GM12878 (cell line): Measurements from ENCODE around the gene ARHGAP26. TPM values are rescaled to one million over a fixed set of nuclear protein-coding genes. Genes with fewer than 3 reads are reported as not detected.

Source experiments
- ATAC-seq: fragments of 200-7000 bp; cut with Tn5 transposase; 3 replicates; pipeline ENCODE4 v1.9.1; 2020; ENCODE audit warnings: mild to moderate bottlenecking, moderate library complexity
- BruUV-seq: library from RNA; stranded (reverse); fragments of 400-500 nt; replicated peaks from 2 replicates; lab custom pipeline; 2021; lab: Mats Ljungman, UMichigan
- CTCF ChIA-PET: fragments of 300-600 bp; sonication (Branson Sonifier 250); formaldehyde crosslinking; extraction: SDS; loops from one replicate; lab custom pipeline; 2021; ENCODE audit warnings: inconsistent platforms; lab: Yijun Ruan, JAX
- POLR2A ChIA-PET: fragments of 350-600 bp; formaldehyde crosslinking; extraction: SDS; loops from one replicate; lab custom pipeline; 2021; ENCODE audit warnings: inconsistent platforms; lab: Charles Lee
- RAD21 ChIA-PET: fragments of 300-600 bp; sonication (Branson Sonifier 250); formaldehyde crosslinking; loops from one replicate; lab custom pipeline; 2023; ENCODE audit warnings: antibody characterized with exemption; ENCODE audit not compliant: unreplicated experiment; lab: Charles Lee
- SMC1A ChIA-PET: fragments of 300-600 bp; sonication (Branson Sonifier 250); formaldehyde crosslinking; loops from one replicate; lab custom pipeline; 2023; ENCODE audit not compliant: unreplicated experiment, uncharacterized antibody; lab: Charles Lee
- DNase-seq: peaks from one replicate; pipeline ENCODE4 v3.0.0-alpha.2; 2011; ENCODE audit warnings: low read depth, low spot score
- FAIRE-seq: peaks from 3 replicates; lab custom pipeline; 2011; peaks lifted over from hg19 to GRCh38; lab: Jason Lieb, UNC
- H2AFZ ChIP-seq: 2 replicates; pipeline ENCODE4 v1.6.0; 2011; ENCODE audit warnings: low read depth, low read length, control low read depth; ENCODE audit not compliant: control insufficient read depth
- H3K27ac ChIP-seq: 2 replicates; pipeline ENCODE4 v1.5.1; 2011; ENCODE audit warnings: control low read depth; ENCODE audit not compliant: control insufficient read depth, insufficient read depth
- H3K27me3 ChIP-seq, 2 experiments: replicated peaks in 1 of 2; 2 replicates each; pipeline versions ENCODE4 v1.6.0 to v1.6.1; 2011; ENCODE audit warnings: low read length in 1 of 2; ENCODE audit not compliant: control insufficient read depth in 2 of 2, insufficient read depth in 2 of 2
- H3K36me3 ChIP-seq, 2 experiments: 2 replicates each; pipeline ENCODE4 v1.5.1; 2011; ENCODE audit warnings: low read length in 1 of 2; ENCODE audit not compliant: control insufficient read depth in 2 of 2, insufficient read depth in 2 of 2
- H3K4me1 ChIP-seq: 2 replicates; pipeline ENCODE4 v1.6.1; 2011; ENCODE audit warnings: mild to moderate bottlenecking, low read length, moderate library complexity, mixed read lengths; ENCODE audit not compliant: control insufficient read depth, insufficient read depth
- H3K4me2 ChIP-seq: 2 replicates; pipeline ENCODE4 v1.6.0; 2011; ENCODE audit warnings: control low read depth; ENCODE audit not compliant: control insufficient read depth, insufficient read depth
- H3K4me3 ChIP-seq: fragments of 200-600 bp; sonication (generic); 2 replicates; pipeline ENCODE4 v1.5.1; 2016
- H3K79me2 ChIP-seq: 2 replicates; pipeline ENCODE4 v1.6.0; 2011; ENCODE audit warnings: low read length; ENCODE audit not compliant: control insufficient read depth, insufficient read depth
- H3K9ac ChIP-seq: 2 replicates; pipeline ENCODE4 v1.8.0; 2011; ENCODE audit warnings: low read length, control low read depth, mixed read lengths; ENCODE audit not compliant: control insufficient read depth, insufficient read depth
- H3K9me3 ChIP-seq: replicated peaks from 3 replicates; pipeline ENCODE4 v1.5.1; 2011; ENCODE audit warnings: mild to moderate bottlenecking, low read length; ENCODE audit not compliant: control insufficient read depth, insufficient read depth
- H4K20me1 ChIP-seq: 2 replicates; pipeline ENCODE4 v1.6.0; 2011; ENCODE audit not compliant: control insufficient read depth, insufficient read depth
- ATF7 ChIP-seq: fragments of 450-650 bp; IDR thresholded peaks from 2 replicates; pipeline ENCODE4 v1.6.1; 2016; ENCODE audit warnings: low read depth, mild to moderate bottlenecking
- BHLHE40 ChIP-seq, 2 experiments: fragments of 450-650 bp in 1 of 2; IDR thresholded peaks; 2 replicates each; pipeline ENCODE4 v1.6.1; 2011 to 2017; ENCODE audit warnings: low read depth in 2 of 2, borderline replicate concordance in 1 of 2, improper control_type of control experiment in 1 of 2, low read length in 1 of 2, mild to moderate bottlenecking in 1 of 2
- EED ChIP-seq: sonication (generic); IDR thresholded peaks from 2 replicates; pipeline ENCODE4 v1.6.1; 2016; ENCODE audit warnings: antibody characterized with exemption, low read depth
- FOXM1 ChIP-seq: IDR thresholded peaks from 2 replicates; pipeline ENCODE4 v1.6.1; 2012; ENCODE audit warnings: low read depth, mild to moderate bottlenecking, inconsistent platforms, low read length, moderate library complexity
- KAT2A ChIP-seq: conservative IDR thresholded peaks from 2 replicates; pipeline ENCODE4 v1.6.1; 2011; ENCODE audit warnings: low read depth, low read length; ENCODE audit not compliant: control insufficient read depth
- KLF5 ChIP-seq: fragments of 450-650 bp; IDR thresholded peaks from 2 replicates; pipeline ENCODE4 v1.6.1; 2014; ENCODE audit warnings: mild to moderate bottlenecking; ENCODE audit not compliant: partially characterized antibody
- MXI1 ChIP-seq: fragments of 150-350 bp; IDR thresholded peaks from 2 replicates; pipeline ENCODE4 v1.6.1; 2011; ENCODE audit warnings: low read depth, mild to moderate bottlenecking, inconsistent platforms, low read length, improper control_type of control experiment
- MYB ChIP-seq: fragments of 150-350 bp; IDR thresholded peaks from 2 replicates; pipeline ENCODE4 v1.6.1; 2014; ENCODE audit warnings: mild to moderate bottlenecking, low read depth, low read length, borderline replicate concordance
- NBN ChIP-seq: fragments of 450-650 bp; IDR thresholded peaks from 2 replicates; pipeline ENCODE4 v1.6.1; 2016
- NR2C2 ChIP-seq: IDR thresholded peaks from 2 replicates; pipeline ENCODE4 v1.6.1; 2011; ENCODE audit warnings: borderline replicate concordance, low read depth; ENCODE audit not compliant: control insufficient read depth, insufficient read length
- POLR2AphosphoS2 ChIP-seq: IDR thresholded peaks from 2 replicates; pipeline ENCODE4 v1.6.1; 2011; ENCODE audit warnings: low read depth, mild to moderate bottlenecking, low read length, improper control_type of control experiment, moderate library complexity
- RAD21 ChIP-seq: IDR thresholded peaks from 2 replicates; pipeline ENCODE4 v1.6.1; 2011; ENCODE audit warnings: mild to moderate bottlenecking, low read depth, low read length, moderate library complexity; ENCODE audit not compliant: insufficient read depth
- SRF ChIP-seq, 2 experiments: IDR thresholded peaks; 2 replicates each; pipeline ENCODE4 v1.6.1; 2011; ENCODE audit warnings: low read depth in 2 of 2, low read length in 2 of 2, mild to moderate bottlenecking in 1 of 2, moderate library complexity in 1 of 2
- ZNF384 ChIP-seq: IDR thresholded peaks from 2 replicates; pipeline ENCODE4 v1.6.1; 2012; ENCODE audit warnings: low read depth, mild to moderate bottlenecking, low read length, improper control_type of control experiment, borderline replicate concordance
- ZZZ3 ChIP-seq: IDR thresholded peaks from 2 replicates; pipeline ENCODE4 v1.6.1; 2011; ENCODE audit warnings: low read depth; ENCODE audit not compliant: control insufficient read depth, insufficient read length
- WGBS: methylation state at CpG from one replicate; pipeline ENCODE4 v1.1.6; 2016; ENCODE audit warnings: low lambda C conversion rate; ENCODE audit not compliant: insufficient replicate concordance, insufficient coverage; ENCODE audit errors: missing lambda C conversion rate; 5-methylcytosine and 5-hydroxymethylcytosine counted together
- in situ Hi-C: fragments of 300-500 bp; cut with MboI; formaldehyde crosslinking; loops from 9 replicates; pipeline ENCODE4 v1.14.3; 2018; ENCODE audit warnings: mixed read lengths
- intact Hi-C: fragments of 100-400 bp; cut with micrococcal nuclease; formaldehyde crosslinking; loops from one replicate; pipeline ENCODE4 v1.14.2; 2022; ENCODE audit not compliant: unreplicated experiment
- polyA plus RNA-seq, 11 experiments: library from polyadenylated mRNA; depleted of rRNA in 4 of 11; unstranded in 6 of 11; stranded (reverse) in 5 of 11; fragments of >200 nt; fragmentation: Nextera tagmentation in 4 of 11; fragmentation: Illumina TruSeq in 1 of 11; extraction: Ambion mirVana in 4 of 11; extraction: Trizol in 1 of 11; gene quantifications; 1 replicate in 1 of 11; 2 replicates in 10 of 11; pipeline versions ENCODE4 v1.2.1 to v1.2.3, GENCODE V29; 2011 to 2016; ENCODE audit warnings: inconsistent platforms in 2 of 11, missing spikeins in 2 of 11, low read depth in 1 of 11
- total RNA-seq, 4 experiments: library from RNA; depleted of rRNA in 3 of 4; stranded (reverse); fragments of >200 nt in 3 of 4; fragmentation: Illumina TruSeq in 1 of 4; extraction: Trizol in 1 of 4; gene quantifications; 2 replicates each; pipeline versions ENCODE4 v1.2.1 to v1.2.3, GENCODE V29; 2013 to 2021

ARHGAP26 gene
- total and polyA plus RNA-seq, 10 of the 15 experiments (the other 5 are each of a cell fraction or from before 2014, with no cell fraction given), result 9.4 to 41.5 (median 19.3) TPM

DNA sequence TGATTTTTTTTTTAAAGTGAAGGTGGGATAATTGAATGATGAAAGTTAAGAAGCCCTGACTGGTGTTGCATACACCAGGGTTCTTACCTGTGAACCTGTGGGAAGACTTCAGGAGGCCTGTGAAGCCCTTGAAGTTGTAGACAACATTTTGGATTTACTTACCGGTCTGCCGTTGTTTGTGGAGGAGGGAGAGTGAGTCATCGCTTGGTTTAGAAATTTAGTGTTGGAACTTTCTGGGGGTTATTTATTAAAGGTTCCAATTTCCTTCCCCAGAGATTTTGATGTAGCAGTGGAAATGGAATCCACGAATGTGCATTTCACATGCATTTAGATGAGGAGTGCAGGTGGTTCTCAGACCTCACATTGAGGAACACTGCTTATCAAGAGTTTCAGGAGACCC lies 49.6 kb downstream of the ARHGAP26 start:
- TF ChIP-seq BHLHE40 (IDR thresholded peaks at IDR 0.05; ENCODE audit: borderline replicate concordance in 1 of 2, low read depth in 2 of 2, low read length in 1 of 2) (no peak), RAD21 (no peak), KLF5 (no peak), NBN (no peak), ZZZ3 (no peak), ATF7 (no peak), SRF (IDR thresholded peaks at IDR 0.05; ENCODE audit: low read depth in 2 of 2, low read length in 2 of 2) (no peak), MXI1 (no peak), ZNF384 (no peak), FOXM1 (no peak), MYB (no peak), POLR2AphosphoS2 (no peak), KAT2A (no peak), EED (no peak), NR2C2 (no peak)
- no peak overlapping the region for H3K9ac ChIP-seq
- intact Hi-C loops (no loop called here), in situ Hi-C loops (no loop called here)
- ChIA-PET SMC1A (no interaction called here), CTCF (no interaction called here), POLR2A (no interaction called here), RAD21 (no interaction called here)
- no peak overlapping the region for H3K27ac ChIP-seq
- H3K79me2 ChIP-seq, result no peaks in the 10 kb centered on the region
- no peak overlapping the region for H3K4me2 ChIP-seq
- no peak overlapping the region for H2AFZ ChIP-seq
- WGBS, result 42% methylated on average over 4 of the region's 4 CpGs
- FAIRE-seq (no peak), ATAC-seq (no peak), DNase-seq (no peak)
- no peak overlapping the region for H3K4me3 ChIP-seq
- no peaks in the 10 kb centered on the region; the same call in 2 of the 3 replicates for H3K9me3 ChIP-seq
- H4K20me1 ChIP-seq, result no peaks in the 10 kb centered on the region
- no peaks in the 10 kb centered on the region for H3K27me3 ChIP-seq
- H3K4me1 ChIP-seq, result no peaks in the 10 kb centered on the region
- BruUV-seq, result no TSS peak
- no peaks in the 10 kb centered on the region for H3K36me3 ChIP-seq
